Activated CD4-positive, alpha-beta T cell treated with anti-CD3 and anti-CD28 coated beads, Interleukin-2, Interleukin-4, amounts not matched to agents 100 ng/mL and 50 ng/mL, durations not matched to agents 16 hours and 8 hours (primary cell): Measurements from ENCODE around the gene RPS6KL1.

Experiments used
- DNase-seq: peaks from one replicate; pipeline ENCODE4 v3.0.0-alpha.2; 2020; ENCODE audit warnings: low spot score

The RPS6KL1 gene, protein sequence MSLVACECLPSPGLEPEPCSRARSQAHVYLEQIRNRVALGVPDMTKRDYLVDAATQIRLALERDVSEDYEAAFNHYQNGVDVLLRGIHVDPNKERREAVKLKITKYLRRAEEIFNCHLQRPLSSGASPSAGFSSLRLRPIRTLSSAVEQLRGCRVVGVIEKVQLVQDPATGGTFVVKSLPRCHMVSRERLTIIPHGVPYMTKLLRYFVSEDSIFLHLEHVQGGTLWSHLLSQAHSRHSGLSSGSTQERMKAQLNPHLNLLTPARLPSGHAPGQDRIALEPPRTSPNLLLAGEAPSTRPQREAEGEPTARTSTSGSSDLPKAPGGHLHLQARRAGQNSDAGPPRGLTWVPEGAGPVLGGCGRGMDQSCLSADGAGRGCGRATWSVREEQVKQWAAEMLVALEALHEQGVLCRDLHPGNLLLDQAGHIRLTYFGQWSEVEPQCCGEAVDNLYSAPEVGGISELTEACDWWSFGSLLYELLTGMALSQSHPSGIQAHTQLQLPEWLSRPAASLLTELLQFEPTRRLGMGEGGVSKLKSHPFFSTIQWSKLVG

GRCh38 chr14:74922752-74923401 lies at the start of gene RPS6KL1:
Gene RPS6KL1, minus strand, starts transcription at chr14:74923260. Its CDS starts 1,719 bp downstream, at chr14:74921541.
- DNase-seq: peak; percentile 82

- DNase-seq: no peak
Observed at GRCh38 chr14:74968811-74969210, 45.8 kb upstream of the RPS6KL1 start.

- no peak for DNase-seq
Observed at GRCh38 chr14:74965486-74966153, 42.6 kb upstream of the RPS6KL1 start.

DNA sequence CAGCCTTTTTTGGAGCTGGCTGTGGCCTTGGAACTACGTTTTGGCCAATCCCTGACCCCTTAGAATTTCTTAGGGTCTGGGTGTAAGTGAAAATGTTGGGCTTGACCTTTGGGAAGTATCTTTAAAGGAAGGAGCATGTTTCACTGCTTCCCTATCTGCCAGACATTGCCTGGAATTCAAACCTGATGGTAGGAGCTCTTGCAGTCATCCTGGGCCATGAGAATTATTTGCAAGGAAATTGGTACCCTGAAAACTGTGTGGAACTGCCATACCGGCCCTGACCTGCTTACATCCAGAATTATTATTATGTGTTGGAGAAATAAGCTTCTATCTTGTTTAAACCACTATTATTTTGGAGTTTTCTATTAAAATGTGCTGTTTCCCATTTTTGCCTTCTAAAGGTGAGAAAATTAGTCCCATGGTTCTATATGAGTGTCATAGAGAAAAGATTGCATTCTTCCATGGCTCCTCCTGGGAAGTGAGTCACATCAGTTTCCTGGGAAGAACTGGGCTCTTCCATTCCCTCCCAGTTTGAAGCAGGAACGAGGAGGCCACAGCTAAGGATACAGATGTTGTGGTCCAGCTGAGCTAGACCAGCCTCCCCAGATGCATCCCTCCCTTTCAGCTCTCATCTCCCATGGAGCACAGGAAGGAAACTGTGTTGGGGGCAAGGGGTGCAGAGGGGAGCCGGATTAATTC lies 41.9 kb upstream of the RPS6KL1 start:
- DNase-seq: no peak

DNA sequence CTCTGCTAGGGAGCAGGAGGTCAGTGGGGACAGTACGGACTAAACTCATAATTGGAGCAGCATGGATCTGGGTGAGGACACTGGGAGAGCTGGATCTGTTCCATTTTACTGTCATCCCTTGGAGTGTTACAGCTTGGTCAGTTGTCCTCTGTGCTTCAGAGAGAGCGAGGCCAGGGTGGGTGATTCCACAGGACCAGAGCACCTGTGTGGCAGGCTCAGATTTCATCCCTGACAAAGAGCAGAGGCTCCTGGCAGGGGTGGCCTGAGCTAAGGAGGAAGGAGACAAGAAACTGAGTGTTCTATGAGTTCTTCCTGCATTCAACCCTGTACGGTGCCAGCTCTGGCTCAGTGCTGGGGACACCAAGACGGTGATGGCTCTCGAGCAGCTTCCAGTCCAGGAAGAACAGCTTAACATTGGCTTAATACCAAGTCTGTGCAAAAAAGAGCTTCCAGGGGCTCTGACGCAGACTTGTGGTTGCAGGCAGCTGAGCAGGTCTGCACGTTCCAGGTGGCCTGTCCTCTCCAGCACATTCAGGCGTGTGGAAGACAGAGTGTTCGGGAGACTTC lies 40.7 kb upstream of the RPS6KL1 start:
- no peak for DNase-seq

GRCh38 chr14:74963178-74963704 lies 40.2 kb upstream of the RPS6KL1 start:
- DNase-seq: no peak

- no peak for DNase-seq
Observed at GRCh38 chr14:74962493-74962892, 39.4 kb upstream of the RPS6KL1 start.

GRCh38 chr14:74962046-74962445 lies 39.0 kb upstream of the RPS6KL1 start:
- no peak for DNase-seq

DNA sequence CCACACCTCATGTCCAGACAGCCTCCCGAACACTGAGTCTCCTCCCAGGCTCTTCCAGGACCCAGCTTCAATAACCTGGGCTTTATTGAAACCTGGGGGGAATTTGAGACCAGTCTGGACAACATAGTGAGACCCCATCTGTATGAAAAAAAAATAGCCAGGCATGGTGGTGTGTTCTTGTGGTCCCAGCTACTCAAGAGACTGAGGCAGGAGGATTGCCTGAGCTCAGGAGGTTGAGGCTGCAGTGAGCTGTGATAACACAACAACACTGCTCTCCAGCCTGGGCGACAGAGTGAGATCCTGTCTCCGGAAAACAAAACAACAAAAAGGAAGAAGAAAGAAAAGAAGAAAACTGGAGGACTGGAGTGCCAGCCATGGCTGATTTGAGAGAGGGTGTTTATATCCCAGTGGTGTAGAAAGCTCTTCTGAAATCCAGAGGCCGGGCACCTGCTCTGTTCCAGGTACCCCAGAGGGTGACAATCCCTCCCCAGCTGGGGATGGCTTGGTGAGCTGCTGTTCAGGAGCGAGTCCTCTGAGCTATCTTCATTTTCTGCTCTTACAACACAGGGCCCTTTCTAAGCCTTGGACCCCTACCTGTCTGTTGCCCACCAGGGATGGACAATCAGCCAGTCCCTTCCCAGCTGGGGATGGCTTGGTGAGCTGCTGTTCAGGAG lies 38.3 kb upstream of the RPS6KL1 start:
- DNase-seq: no peak

GRCh38 chr14:74960736-74961135 lies 37.7 kb upstream of the RPS6KL1 start:
- DNase-seq: no peak

GRCh38 chr14:74959596-74960180 lies 36.6 kb upstream of the RPS6KL1 start:
- no peak for DNase-seq

GRCh38 chr14:74956280-74957072 lies 33.4 kb upstream of the RPS6KL1 start:
- no peak for DNase-seq

DNA sequence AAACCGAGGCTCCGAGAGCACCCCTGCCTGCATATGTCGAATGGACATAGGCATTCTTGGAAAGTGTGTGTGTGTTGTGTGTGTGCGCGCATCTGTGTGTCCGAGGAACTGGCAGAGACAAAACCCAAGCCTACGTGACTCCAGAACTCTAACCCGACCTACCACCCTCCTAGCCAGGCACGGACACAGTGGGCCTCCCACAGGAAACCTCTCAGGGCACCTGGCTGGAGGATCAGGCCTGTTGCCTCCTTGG lies 32.9 kb upstream of the RPS6KL1 start:
- no peak for DNase-seq

DNA sequence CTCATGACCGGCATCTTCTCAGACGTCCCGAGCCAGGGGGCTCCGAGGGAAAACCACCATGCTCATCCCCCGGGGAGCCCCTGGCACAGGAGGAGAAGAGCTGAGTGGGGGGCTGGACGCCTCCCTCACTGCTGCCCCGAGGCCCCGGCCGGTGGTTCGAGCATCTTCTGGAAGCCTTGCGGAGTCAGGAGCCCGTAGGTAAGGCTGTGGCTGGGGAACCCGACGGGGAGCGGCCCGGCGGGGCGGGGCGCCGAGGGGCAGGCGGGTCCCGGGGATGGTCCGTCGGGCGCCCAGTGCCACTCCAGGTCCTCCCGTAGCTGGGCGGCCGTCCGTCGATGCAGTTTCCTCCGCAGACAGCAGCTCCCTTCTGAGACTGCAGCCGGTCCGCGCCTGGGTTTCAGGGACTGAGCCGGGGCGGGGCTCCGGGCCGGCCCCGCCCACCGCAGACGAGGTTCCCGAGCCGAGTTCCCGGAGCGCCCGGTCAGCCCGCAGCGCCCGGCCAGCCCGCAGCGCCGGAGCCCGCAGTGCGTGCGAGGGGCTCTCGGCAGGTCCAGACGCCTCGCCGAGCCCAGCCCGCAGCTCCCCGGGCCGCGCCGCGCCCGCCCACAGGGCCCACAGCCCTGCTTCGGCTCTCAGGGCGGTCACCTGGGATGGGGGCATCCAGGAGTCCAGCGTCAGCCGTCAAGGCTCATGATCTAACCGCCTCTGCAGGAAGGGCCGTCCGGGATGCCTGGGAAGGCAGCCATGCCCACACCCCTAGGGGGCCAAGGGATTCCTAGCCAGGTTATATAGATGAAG lies 32.4 kb upstream of the RPS6KL1 start, which contains the start of gene PGF:
PGF (minus strand) TSS at position 369 of the 798 bp plus-strand sequence; CDS start at position 14, 355 bp downstream.
- DNase-seq: peak; percentile 13

DNA sequence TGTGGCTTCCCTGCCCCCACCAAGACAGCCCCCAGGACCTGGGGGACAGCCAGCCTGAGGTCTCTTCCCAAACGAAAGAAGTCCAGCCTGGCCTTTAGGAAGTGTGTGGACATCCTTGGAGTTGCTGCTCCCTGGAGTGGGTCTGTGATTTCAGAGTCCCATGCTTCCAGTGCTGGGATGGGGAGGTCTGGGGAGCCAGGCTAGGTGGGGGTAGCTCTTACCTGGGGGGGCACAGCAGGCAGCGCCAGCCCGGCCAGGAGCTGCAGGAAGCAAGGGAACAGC lies 31.8 kb upstream of the RPS6KL1 start:
- no peak for DNase-seq

- DNase-seq: no peak
Observed at GRCh38 chr14:74954232-74954946, 31.3 kb upstream of the RPS6KL1 start.

DNA sequence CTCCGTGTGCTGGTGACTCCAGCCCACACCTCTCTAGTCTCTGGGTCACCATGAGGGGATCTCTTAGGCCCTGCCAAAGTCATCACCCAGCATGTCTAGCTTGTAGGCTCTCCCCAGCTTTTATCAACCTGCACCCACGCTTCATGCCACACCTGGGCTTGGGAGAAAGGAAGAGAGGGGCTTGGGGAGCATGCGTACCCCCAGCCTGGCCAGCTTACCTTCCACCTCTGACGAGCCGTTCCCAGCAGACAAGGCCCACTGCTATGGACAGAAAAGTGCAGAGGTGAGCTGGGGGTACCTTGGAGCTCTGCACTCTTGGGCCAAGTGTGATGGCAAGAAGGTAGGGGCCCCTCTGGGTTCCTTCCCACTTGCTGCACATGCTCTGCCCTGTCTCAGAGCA lies 30.6 kb upstream of the RPS6KL1 start:
- DNase-seq: no peak

DNA sequence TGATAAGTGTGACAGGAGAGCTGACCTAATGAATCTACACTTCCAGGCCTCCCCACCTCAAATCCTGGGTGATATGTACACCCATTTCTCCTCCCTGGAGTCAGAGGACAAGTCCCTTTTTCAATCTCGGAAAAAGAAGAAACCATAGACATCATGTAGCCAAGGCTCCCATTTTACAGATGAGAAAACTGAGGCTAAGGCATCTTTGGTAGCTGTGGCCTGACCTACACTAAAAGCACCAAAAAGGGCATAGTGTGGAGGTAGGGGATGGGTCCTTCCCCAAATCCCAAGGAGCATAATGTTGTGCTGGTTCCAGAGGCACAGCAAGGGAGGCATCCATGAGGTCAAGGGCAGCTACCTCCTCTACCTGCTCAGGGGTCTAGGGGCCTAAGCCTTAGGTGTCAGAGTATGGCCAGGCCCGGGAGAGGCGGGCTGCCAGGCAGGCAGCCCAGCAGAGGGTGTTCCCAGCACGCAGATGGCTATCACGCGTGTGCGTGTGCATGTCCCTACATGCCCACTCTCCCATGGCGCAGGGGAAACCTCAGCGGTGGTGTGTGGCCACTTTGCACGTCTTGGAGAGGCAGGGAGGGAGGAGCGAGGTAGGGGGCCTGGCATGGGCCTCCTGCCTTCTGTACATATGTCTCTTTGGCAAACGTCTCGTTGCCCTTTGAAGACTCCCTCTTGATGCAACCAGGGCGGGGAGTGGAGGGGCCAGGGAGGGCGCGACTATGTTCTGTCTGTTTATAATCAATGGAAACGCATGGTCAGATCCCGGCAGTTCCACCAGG lies 29.8 kb upstream of the RPS6KL1 start:
- no peak for DNase-seq
